HG03354 (cell line): ENCODE data around the gene AIG1.
"Not testable (repeated sequence)": the region's sequence is repeated elsewhere in the genome, so short reads cannot be mapped to it uniquely, and the experiment has no call there.

Source experiments
- ATAC-seq: cut with Tn5 transposase; IDR thresholded peaks from one replicate; pipeline ENCODE4 v1.9.1; 2021; ENCODE audit warnings: mild to moderate bottlenecking; ENCODE audit not compliant: unreplicated experiment, poor library complexity, severe bottlenecking

AIG1 gene

GRCh38 chr6:143215363-143215762, 154.7 kb downstream of the AIG1 start:
- ATAC-seq, result no peak

- ATAC-seq, result no peak
Measured at GRCh38 chr6:143215771-143216170, 155.1 kb downstream of the AIG1 start.

- no peak for ATAC-seq
Measured at GRCh38 chr6:143218233-143218632, 157.5 kb downstream of the AIG1 start.

- ATAC-seq, result no peak
Measured at GRCh38 chr6:143221698-143222097, 161.0 kb downstream of the AIG1 start.

GRCh38 chr6:143222310-143222709, 161.6 kb downstream of the AIG1 start:
- ATAC-seq, result no peak

GRCh38 chr6:143222801-143223231, 162.1 kb downstream of the AIG1 start:
- ATAC-seq, result no peak

- no peak for ATAC-seq
Measured at GRCh38 chr6:143223895-143224294, 163.2 kb downstream of the AIG1 start.

GRCh38 chr6:143224516-143224915, 163.8 kb downstream of the AIG1 start:
- no peak for ATAC-seq

- no peak for ATAC-seq
Measured at GRCh38 chr6:143225929-143226328, 165.2 kb downstream of the AIG1 start.

- no peak for ATAC-seq
Measured at GRCh38 chr6:143227675-143228074, 167.0 kb downstream of the AIG1 start.

- ATAC-seq, result no peak
Measured at GRCh38 chr6:143229400-143229799, 168.7 kb downstream of the AIG1 start.

GRCh38 chr6:143232849-143233248, 172.2 kb downstream of the AIG1 start:
- no peak for ATAC-seq

- ATAC-seq, result no peak
Measured at GRCh38 chr6:143233554-143234285, 173.0 kb downstream of the AIG1 start.

GRCh38 chr6:143234734-143235133, 174.0 kb downstream of the AIG1 start:
- no peak for ATAC-seq

- ATAC-seq, result no peak
Measured at GRCh38 chr6:143236151-143236798, 175.6 kb downstream of the AIG1 start.

- ATAC-seq, result no peak
Measured at GRCh38 chr6:143238306-143238705, 177.6 kb downstream of the AIG1 start.

- no peak for ATAC-seq
Measured at GRCh38 chr6:143241111-143241510, 180.4 kb downstream of the AIG1 start.

- ATAC-seq, result no peak
Measured at GRCh38 chr6:143241911-143242310, 181.2 kb downstream of the AIG1 start.

- ATAC-seq, result no peak
Measured at GRCh38 chr6:143243786-143244185, 183.1 kb downstream of the AIG1 start.

GRCh38 chr6:143245656-143246055, 185.0 kb downstream of the AIG1 start:
- ATAC-seq, result no peak

GRCh38 chr6:143246166-143246775, 185.6 kb downstream of the AIG1 start:
- ATAC-seq, result not testable (repeated sequence)
